ENCODE results near the gene PLOD3. TPM values are rescaled to one million over a fixed set of nuclear protein-coding genes. Genes with fewer than 3 reads are reported as not detected.

Gene PLOD3
- total and polyA plus RNA-seq, 2 donors from 2014 or later = 53.5 to 78.8 TPM

- intact Hi-C loops (cut with DNase I) = no loop called here
- FAIRE-seq = no peak
- no peaks in the 10 kb centered on the region for H3K27me3 ChIP-seq (ENCODE audit: control insufficient read depth, insufficient read depth, low read length)
Observed at GRCh38 chr7:101226721-101227120, 9.3 kb upstream of the PLOD3 start.

GRCh38 chr7:101225650-101226049 lies 8.3 kb upstream of the PLOD3 start:
- H3K4me3 ChIP-seq (ENCODE audit: low read length in 3 of 3) = no peak overlapping the region
- no peak for DNase-seq
- no peaks in the 10 kb centered on the region for H3K27me3 ChIP-seq (ENCODE audit: control insufficient read depth, insufficient read depth, low read length)
- intact Hi-C loops (cut with DNase I) = no loop called here
- no peak for TF ChIP-seq CTCF (IDR thresholded peaks at IDR 0.05; ENCODE audit: borderline replicate concordance, extremely low read depth, insufficient read depth)
- H3K36me3 ChIP-seq (ENCODE audit: control insufficient read depth in 2 of 3, insufficient read depth in 3 of 3, low read length in 3 of 3) = peaks cover 0 to 23% (median 2%) of the 10 kb centered on the region in 3 donors
- no peak for FAIRE-seq
- H3K4me1 ChIP-seq (ENCODE audit: control insufficient read depth in 2 of 3, insufficient read depth in 2 of 3, low read depth in 1 of 3, low read length in 3 of 3) = no peaks in the 10 kb centered on the region
- no peak overlapping the region for H3K27ac ChIP-seq (ENCODE audit: low read depth in 2 of 2, low read length in 2 of 2)
- no peak overlapping the region for H3K9ac ChIP-seq (ENCODE audit: low read length in 3 of 3)
- no peaks in the 10 kb centered on the region for H3K9me3 ChIP-seq (ENCODE audit: control insufficient read depth in 2 of 3, insufficient read depth in 1 of 3, low read length in 3 of 3)

More at GRCh38 chr7:101226721-101227120, 9.3 kb upstream of the PLOD3 start:
- no peak overlapping the region for H3K9ac ChIP-seq (ENCODE audit: low read length in 3 of 3)
- H3K27ac ChIP-seq (ENCODE audit: low read depth in 2 of 2, low read length in 2 of 2) = no peak overlapping the region
- TF ChIP-seq CTCF (IDR thresholded peaks at IDR 0.05; ENCODE audit: borderline replicate concordance, extremely low read depth, insufficient read depth) = no peak
- no peaks in the 10 kb centered on the region for H3K9me3 ChIP-seq (ENCODE audit: control insufficient read depth in 2 of 3, insufficient read depth in 1 of 3, low read length in 3 of 3)
- peaks cover 0 to 4% (median 3%) of the 10 kb centered on the region in 3 donors for H3K4me1 ChIP-seq (ENCODE audit: control insufficient read depth in 2 of 3, insufficient read depth in 2 of 3, low read depth in 1 of 3, low read length in 3 of 3)
- no peak for DNase-seq
- peaks cover 0 to 23% (median 2%) of the 10 kb centered on the region in 3 donors for H3K36me3 ChIP-seq (ENCODE audit: control insufficient read depth in 2 of 3, insufficient read depth in 3 of 3, low read length in 3 of 3)
- H3K4me3 ChIP-seq (ENCODE audit: low read length in 3 of 3) = no peak overlapping the region

GRCh38 chr7:101223528-101223927 lies 6.1 kb upstream of the PLOD3 start:
- Histone ChIP-seq H3K27ac (ENCODE audit: low read depth in 2 of 2, low read length in 2 of 2) (no peak overlapping the region), H3K36me3 (ENCODE audit: control insufficient read depth in 2 of 3, insufficient read depth in 3 of 3, low read length in 3 of 3) (peaks cover 0 to 23% (median 2%) of the 10 kb centered on the region in 3 donors), H3K9ac (ENCODE audit: low read length in 3 of 3) (no peak overlapping the region), H3K4me1 (ENCODE audit: control insufficient read depth in 2 of 3, insufficient read depth in 2 of 3, low read depth in 1 of 3, low read length in 3 of 3) (peaks cover 0 to 12% (median 5%) of the 10 kb centered on the region in 3 donors), H3K4me3 (ENCODE audit: low read length in 3 of 3) (no peak overlapping the region), H3K9me3 (ENCODE audit: control insufficient read depth in 2 of 3, insufficient read depth in 1 of 3, low read length in 3 of 3) (no peaks in the 10 kb centered on the region), H3K27me3 (ENCODE audit: control insufficient read depth, insufficient read depth, low read length) (no peaks in the 10 kb centered on the region)
- DNase-seq = no peak
- intact Hi-C loops (cut with DNase I) = no loop called here
- TF ChIP-seq CTCF (IDR thresholded peaks at IDR 0.05; ENCODE audit: borderline replicate concordance, extremely low read depth, insufficient read depth) = no peak
- FAIRE-seq = no peak

- peaks cover 0 to 15% (median 6%) of the 10 kb centered on the region in 3 donors for H3K4me1 ChIP-seq (ENCODE audit: control insufficient read depth in 2 of 3, insufficient read depth in 2 of 3, low read depth in 1 of 3, low read length in 3 of 3)
- intact Hi-C loops (cut with DNase I) = no loop called here
- no peak overlapping the region for H3K27ac ChIP-seq (ENCODE audit: low read depth in 2 of 2, low read length in 2 of 2)
- peaks cover 0 to 21% (median 2%) of the 10 kb centered on the region in 3 donors for H3K36me3 ChIP-seq (ENCODE audit: control insufficient read depth in 2 of 3, insufficient read depth in 3 of 3, low read length in 3 of 3)
- H3K9me3 ChIP-seq (ENCODE audit: control insufficient read depth in 2 of 3, insufficient read depth in 1 of 3, low read length in 3 of 3) = no peaks in the 10 kb centered on the region
- H3K9ac ChIP-seq (ENCODE audit: low read length in 3 of 3) = no peak overlapping the region
- no peak for TF ChIP-seq CTCF (IDR thresholded peaks at IDR 0.05; ENCODE audit: borderline replicate concordance, extremely low read depth, insufficient read depth)
- DNase-seq = no peak
- FAIRE-seq = no peak
- no peaks in the 10 kb centered on the region for H3K27me3 ChIP-seq (ENCODE audit: control insufficient read depth, insufficient read depth, low read length)
- no peak overlapping the region for H3K4me3 ChIP-seq (ENCODE audit: low read length in 3 of 3)
Observed at GRCh38 chr7:101222275-101222830, 5.0 kb upstream of the PLOD3 start.
